Measurements from ENCODE around the gene SLC6A19.
"Not testable (repeated sequence)": the region's sequence is repeated elsewhere in the genome, so short reads cannot be mapped to it uniquely, and the experiment has no call there.

The SLC6A19 gene

GRCh38 chr5:1156754-1157460, 44.5 kb upstream of the SLC6A19 start:
- no peak for TF ChIP-seq CTCF (IDR thresholded peaks at IDR 0.05)
- H3K27ac ChIP-seq: no peak overlapping the region
- no peak overlapping the region for H3K4me3 ChIP-seq
- DNase-seq (ENCODE audit: low spot score): no peak

- not testable (repeated sequence) for DNase-seq (ENCODE audit: low spot score); H3K27ac ChIP-seq; H3K4me3 ChIP-seq
Measured at GRCh38 chr5:1157461-1157986, 43.9 kb upstream of the SLC6A19 start.

GRCh38 chr5:1158647-1159340, 42.6 kb upstream of the SLC6A19 start:
- no peak for DNase-seq (ENCODE audit: low spot score)
- no peak overlapping the region for H3K27ac ChIP-seq
- TF ChIP-seq CTCF (IDR thresholded peaks at IDR 0.05): no peak
- H3K4me3 ChIP-seq: no peak overlapping the region

GRCh38 chr5:1159341-1159675, 42.1 kb upstream of the SLC6A19 start:
- no peak for DNase-seq (ENCODE audit: low spot score)
- no peak overlapping the region for H3K4me3 ChIP-seq
- no peak overlapping the region for H3K27ac ChIP-seq
- no peak for TF ChIP-seq CTCF (IDR thresholded peaks at IDR 0.05)

GRCh38 chr5:1159774-1160406, 41.5 kb upstream of the SLC6A19 start:
- H3K27ac ChIP-seq: no peak overlapping the region
- no peak overlapping the region for H3K4me3 ChIP-seq
- TF ChIP-seq CTCF (IDR thresholded peaks at IDR 0.05): no peak
- no peak for DNase-seq (ENCODE audit: low spot score)

- DNase-seq (ENCODE audit: low spot score): no peak
- Histone ChIP-seq H3K27ac (no peak overlapping the region), H3K4me3 (no peak overlapping the region)
- no peak for TF ChIP-seq CTCF (IDR thresholded peaks at IDR 0.05)
Measured at GRCh38 chr5:1161108-1161832, 40.1 kb upstream of the SLC6A19 start.

GRCh38 chr5:1161833-1162229, 39.6 kb upstream of the SLC6A19 start:
- no peak overlapping the region for H3K27ac ChIP-seq
- H3K4me3 ChIP-seq: no peak overlapping the region
- DNase-seq (ENCODE audit: low spot score): no peak
- TF ChIP-seq CTCF (IDR thresholded peaks at IDR 0.05): no peak

All from coronary artery (tissue), 2 donors.